Measurements from ENCODE around the gene RAB7A. TPM values are rescaled to one million over a fixed set of nuclear protein-coding genes. Genes with fewer than 3 reads are reported as not detected.

RAB7A gene
- polyA plus RNA-seq, 1 donor from 2014 or later: 42.4 TPM

- H3K27me3 ChIP-seq (ENCODE audit: insufficient read depth, low read depth, low read length): no peaks in the 10 kb centered on the region
- H3K9me3 ChIP-seq (ENCODE audit: low read length): no peaks in the 10 kb centered on the region
- TF ChIP-seq REST (IDR thresholded peaks at IDR 0.05; ENCODE audit: borderline replicate concordance) (no peak), CTCF (IDR thresholded peaks at IDR 0.05; ENCODE audit: poor library complexity, severe bottlenecking) (no peak), RAD21 (conservative IDR thresholded peaks at IDR 0.05) (no peak), EP300 (conservative IDR thresholded peaks at IDR 0.05; ENCODE audit: poor library complexity, severe bottlenecking) (no peak), SMC3 (conservative IDR thresholded peaks at IDR 0.05; ENCODE audit: poor library complexity) (no peak), MXI1 (conservative IDR thresholded peaks at IDR 0.05; ENCODE audit: poor library complexity, severe bottlenecking) (no peak), POLR2AphosphoS5 (IDR thresholded peaks at IDR 0.05) (no peak), TAF1 (IDR thresholded peaks at IDR 0.05; ENCODE audit: low read depth) (no peak), EZH2 (IDR thresholded peaks at IDR 0.05; ENCODE audit: borderline replicate concordance, insufficient read depth, low read length, poor library complexity, severe bottlenecking) (no peak)
- H3K9me2 ChIP-seq (ENCODE audit: insufficient read depth, low read length): no peaks in the 10 kb centered on the region
- no peak overlapping the region for H3K27ac ChIP-seq (ENCODE audit: low read length)
- H3K4me3 ChIP-seq (ENCODE audit: low read length): no peak overlapping the region
- H3K36me3 ChIP-seq (ENCODE audit: insufficient read depth, low read length): no peaks in the 10 kb centered on the region
- no peak overlapping the region for H3K9ac ChIP-seq (ENCODE audit: low read length)
- no peaks in the 10 kb centered on the region for H3K79me2 ChIP-seq (replicated peaks; ENCODE audit: insufficient read depth, low read length)
- H3K4me2 ChIP-seq (ENCODE audit: low read length): no peak overlapping the region
- H3F3A ChIP-seq (ENCODE audit: insufficient read depth, low read length, poor library complexity, severe bottlenecking): no peaks in the 10 kb centered on the region
- H4K20me1 ChIP-seq (ENCODE audit: insufficient read depth): no peaks in the 10 kb centered on the region
- H2AFZ ChIP-seq (ENCODE audit: low read depth, low read length): no peak overlapping the region
These were observed 36.9 kb upstream of the RAB7A start for GRCh38 chr3:128689060-128689459.

GRCh38 chr3:128693696-128694095 is 32.3 kb upstream of the RAB7A start:
- H3K9me2 ChIP-seq (ENCODE audit: insufficient read depth, low read length): no peaks in the 10 kb centered on the region
- no peak overlapping the region for H3K4me2 ChIP-seq (ENCODE audit: low read length)
- no peaks in the 10 kb centered on the region for H4K20me1 ChIP-seq (ENCODE audit: insufficient read depth)
- no peak for TF ChIP-seq EP300 (conservative IDR thresholded peaks at IDR 0.05; ENCODE audit: poor library complexity, severe bottlenecking)
- no peak for TF ChIP-seq SMC3 (conservative IDR thresholded peaks at IDR 0.05; ENCODE audit: poor library complexity)
- TF ChIP-seq REST (IDR thresholded peaks at IDR 0.05; ENCODE audit: borderline replicate concordance): no peak
- no peak for TF ChIP-seq MXI1 (conservative IDR thresholded peaks at IDR 0.05; ENCODE audit: poor library complexity, severe bottlenecking)
- no peak for TF ChIP-seq CTCF (IDR thresholded peaks at IDR 0.05; ENCODE audit: poor library complexity, severe bottlenecking)
- no peak for TF ChIP-seq POLR2AphosphoS5 (IDR thresholded peaks at IDR 0.05)
- TF ChIP-seq RAD21 (conservative IDR thresholded peaks at IDR 0.05): no peak
- TF ChIP-seq EZH2 (IDR thresholded peaks at IDR 0.05; ENCODE audit: borderline replicate concordance, insufficient read depth, low read length, poor library complexity, severe bottlenecking): no peak
- TF ChIP-seq TAF1 (IDR thresholded peaks at IDR 0.05; ENCODE audit: low read depth): no peak
- no peaks in the 10 kb centered on the region for H3K79me2 ChIP-seq (replicated peaks; ENCODE audit: insufficient read depth, low read length)
- no peak overlapping the region for H3K9ac ChIP-seq (ENCODE audit: low read length)
- H2AFZ ChIP-seq (ENCODE audit: low read depth, low read length): no peak overlapping the region
- no peaks in the 10 kb centered on the region for H3K27me3 ChIP-seq (ENCODE audit: insufficient read depth, low read depth, low read length)
- H3K36me3 ChIP-seq (ENCODE audit: insufficient read depth, low read length): no peaks in the 10 kb centered on the region
- no peaks in the 10 kb centered on the region for H3K9me3 ChIP-seq (ENCODE audit: low read length)
- H3K4me3 ChIP-seq (ENCODE audit: low read length): no peak overlapping the region
- H3K27ac ChIP-seq (ENCODE audit: low read length): no peak overlapping the region
- no peaks in the 10 kb centered on the region for H3F3A ChIP-seq (ENCODE audit: insufficient read depth, low read length, poor library complexity, severe bottlenecking)

Data from neural cell (in vitro differentiated cells).